HG03103 (cell line): ENCODE measurements around the gene SNX8.
A peak's percentile ranks its signal among the peaks of the same experiment; 100 is the strongest.

ENCODE experiments used
- ATAC-seq: cut with Tn5 transposase; IDR thresholded peaks from one replicate; pipeline ENCODE4 v1.9.1; 2021; ENCODE audit warnings: low read depth; ENCODE audit not compliant: unreplicated experiment

The SNX8 gene

DNA sequence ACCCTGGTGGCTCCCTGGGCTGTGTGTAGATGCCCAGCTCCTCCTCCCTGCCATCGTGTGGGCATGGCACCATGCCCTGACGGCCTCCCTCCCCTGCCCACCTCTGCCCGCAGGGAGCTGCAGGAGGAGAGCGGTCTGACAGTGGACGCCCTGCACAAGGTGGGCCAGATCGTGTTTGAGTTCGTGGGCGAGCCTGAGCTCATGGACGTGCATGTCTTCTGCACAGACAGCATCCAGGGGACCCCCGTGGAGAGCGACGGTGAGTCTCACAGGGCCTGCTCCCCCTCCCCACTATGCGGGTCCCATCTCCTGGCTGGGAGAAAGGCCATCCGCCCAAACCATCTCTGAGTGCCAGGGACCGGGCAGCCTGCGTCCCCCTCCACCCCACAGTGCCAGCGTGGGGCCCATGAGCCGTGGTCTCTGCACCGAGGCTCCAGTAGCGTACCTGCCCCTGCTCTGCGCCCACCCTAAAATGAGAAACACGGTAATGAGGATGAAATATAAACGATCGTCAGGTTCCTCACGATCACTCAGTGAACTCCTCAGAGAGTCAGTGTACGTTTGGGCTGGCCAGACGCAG lies 64.4 kb downstream of the SNX8 start:
- no peak for ATAC-seq

DNA sequence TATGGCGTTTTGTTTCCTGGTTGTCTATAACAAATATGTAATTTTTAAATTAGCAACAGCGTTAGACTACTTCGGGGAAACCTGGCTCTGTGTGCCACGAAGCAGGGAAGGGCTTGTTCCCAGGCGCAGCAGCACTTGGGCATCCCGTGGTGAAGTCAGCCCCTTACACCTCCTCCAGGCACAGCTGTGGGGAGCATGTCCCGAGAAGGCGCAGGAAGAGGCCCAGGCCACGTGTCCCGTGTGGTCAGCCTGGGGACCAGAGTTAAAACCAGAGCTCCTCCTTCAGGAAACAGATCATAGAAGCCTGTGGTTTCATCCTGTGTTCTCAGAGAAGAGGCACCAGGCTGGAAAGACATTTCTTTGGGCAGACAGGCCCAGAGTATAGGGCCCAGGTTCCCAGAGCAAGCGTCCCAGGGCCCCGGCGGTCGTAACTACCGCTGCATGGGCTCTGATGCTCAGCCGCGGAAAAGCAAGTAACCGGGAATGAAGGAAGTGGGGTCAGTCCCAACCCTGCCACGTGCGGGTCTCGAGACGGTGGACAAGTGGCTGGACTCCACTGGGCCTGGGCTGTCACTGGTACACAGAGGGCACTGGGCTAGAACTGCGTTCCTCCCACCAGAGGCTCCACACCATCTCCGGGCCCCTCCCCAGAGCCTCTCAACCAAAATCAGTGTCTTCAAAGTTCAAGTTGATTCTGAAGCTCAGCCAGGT lies 65.1 kb downstream of the SNX8 start:
- no peak for ATAC-seq

DNA sequence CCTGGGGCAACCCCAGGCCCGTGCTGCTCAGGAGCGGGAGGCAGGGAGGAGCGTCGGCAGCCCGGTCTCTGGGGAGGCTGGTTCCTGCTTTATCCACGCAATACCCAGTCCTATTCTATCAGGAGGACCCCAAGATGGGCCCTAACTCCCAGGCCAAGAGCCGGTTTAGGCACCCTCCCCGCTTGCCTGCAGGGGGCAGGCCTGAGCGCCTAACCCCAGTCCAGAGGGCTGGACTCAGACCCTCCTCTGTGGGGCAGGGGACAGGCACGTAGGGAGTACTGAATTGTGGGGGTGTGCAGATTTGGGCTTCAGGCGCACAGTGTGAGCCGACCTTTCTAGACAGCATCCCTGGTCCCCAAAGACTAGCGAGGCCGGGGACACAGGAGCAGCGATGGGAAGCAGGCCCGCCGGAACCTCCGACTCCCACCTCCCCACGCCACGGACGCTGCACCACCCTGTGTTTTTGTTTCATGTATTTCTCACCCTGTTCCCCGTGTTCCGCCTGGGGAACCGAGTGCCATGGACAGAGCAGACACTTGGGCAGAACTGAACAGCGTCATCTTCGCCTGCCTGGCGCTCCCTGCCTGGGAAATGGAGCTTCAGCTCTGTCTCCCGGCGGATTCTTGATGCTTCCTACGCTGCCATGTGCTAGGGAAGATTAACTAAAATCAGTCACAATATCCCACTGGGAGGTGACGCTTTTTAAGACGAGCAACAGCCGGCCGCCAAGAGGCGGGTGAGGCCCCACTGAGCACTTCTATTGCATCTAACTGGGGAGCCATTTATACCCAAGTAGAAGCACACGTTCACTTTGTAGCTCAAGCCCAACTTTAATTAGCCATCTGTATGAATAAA lies 66.9 kb downstream of the SNX8 start:
- no peak for ATAC-seq

- no peak for ATAC-seq
Observed at GRCh38 chr7:2245883-2246675, 68.2 kb downstream of the SNX8 start.

DNA sequence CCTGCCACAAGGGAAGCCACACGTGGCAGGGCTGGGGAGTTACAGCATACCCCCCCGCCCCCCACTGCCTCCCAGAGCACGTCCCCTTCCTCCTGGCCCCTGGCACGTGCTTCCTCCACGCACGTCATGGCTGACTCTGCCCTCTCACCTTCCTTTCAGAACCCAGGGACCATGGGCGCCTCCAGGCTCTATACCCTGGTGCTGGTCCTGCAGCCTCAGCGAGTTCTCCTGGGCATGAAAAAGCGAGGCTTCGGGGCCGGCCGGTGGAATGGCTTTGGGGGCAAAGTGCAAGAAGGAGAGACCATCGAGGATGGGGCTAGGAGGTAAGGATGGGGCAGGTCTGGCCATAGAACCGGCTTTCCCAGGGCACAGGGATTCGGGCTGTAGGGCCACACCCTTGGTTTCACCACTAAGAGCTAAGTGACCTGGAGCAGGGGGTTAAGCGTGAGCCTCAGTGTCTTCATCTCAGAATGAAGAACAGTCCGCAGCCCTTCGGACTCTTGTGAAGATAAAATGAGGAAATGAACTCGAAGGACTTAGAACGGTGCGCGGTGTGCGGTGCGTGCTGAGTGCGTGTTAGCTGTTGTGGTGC lies 69.7 kb downstream of the SNX8 start:
- no peak for ATAC-seq

DNA sequence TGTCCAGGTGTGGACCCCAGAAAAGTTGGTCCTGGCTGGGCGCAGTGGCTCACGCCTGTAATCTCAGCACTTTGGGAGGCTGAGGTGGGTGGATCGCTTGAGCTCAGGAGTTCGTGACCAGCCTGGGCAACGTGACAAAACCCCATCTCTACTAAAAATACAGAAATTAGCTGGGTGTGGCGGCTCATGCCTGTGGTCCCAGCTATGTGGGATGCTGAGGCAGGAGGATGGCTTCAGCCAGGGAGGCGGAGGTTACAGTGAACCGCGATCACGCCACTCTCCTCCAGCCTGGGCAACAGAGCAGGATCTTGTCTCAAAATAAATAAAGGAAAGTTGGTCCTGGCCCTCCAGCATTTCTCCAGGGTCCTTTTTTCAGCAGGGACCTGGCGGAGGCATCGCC lies 70.8 kb downstream of the SNX8 start:
- no peak for ATAC-seq

DNA sequence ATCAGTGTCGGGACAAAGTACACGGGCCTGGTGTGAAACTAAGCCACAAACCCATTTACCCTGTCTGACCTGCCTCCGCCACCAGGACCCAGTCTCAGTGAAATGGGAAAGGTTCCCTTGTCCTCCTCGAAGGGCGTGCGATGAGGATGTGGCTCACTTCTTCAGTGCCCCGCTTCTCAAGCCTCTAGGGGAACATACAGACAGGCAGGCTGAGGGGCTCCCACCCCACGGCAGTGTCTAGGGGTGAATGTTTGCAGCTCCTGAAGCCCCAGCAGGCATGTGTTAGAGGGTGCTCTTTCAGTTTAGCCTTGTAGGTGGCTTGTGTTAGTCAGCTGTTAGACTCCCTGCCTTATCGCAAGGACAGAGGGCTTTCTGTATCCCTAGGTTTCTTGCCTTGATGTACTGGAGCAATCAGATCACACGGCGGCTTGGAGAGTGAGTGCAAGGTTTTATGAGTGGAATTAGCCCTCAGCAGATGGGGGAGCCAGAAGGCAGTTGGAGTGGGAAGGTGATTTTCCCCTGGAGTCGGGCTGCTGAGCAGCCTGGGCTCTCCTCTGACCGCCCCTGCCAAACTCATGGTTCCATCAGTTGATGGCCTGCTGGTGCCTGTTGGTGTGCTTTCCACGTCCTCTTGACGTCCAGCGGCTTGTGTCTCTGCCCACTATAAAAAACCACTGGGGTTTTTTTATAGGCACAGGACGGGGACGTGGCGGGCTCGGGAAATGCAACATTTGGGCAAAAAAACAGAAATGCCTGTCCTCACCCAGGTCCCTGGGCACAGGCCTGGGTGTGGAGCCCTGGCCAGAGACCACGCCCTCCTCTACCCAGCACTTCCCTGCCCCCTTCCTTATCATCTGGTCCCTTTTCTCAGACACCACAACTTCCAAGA lies 71.5 kb downstream of the SNX8 start:
- no peak for ATAC-seq

GRCh38 chr7:2241580-2242540 lies 72.4 kb downstream of the SNX8 start, which contains the start of the genes MRM2 and NUDT1:
TSS of gene MRM2 (minus strand) at chr7:2242205. CDS start at chr7:2242169, 36 bp downstream.
TSS of gene NUDT1 (plus strand) at chr7:2242226. CDS start at chr7:2244575, 2,349 bp downstream.
- no peak for ATAC-seq

DNA sequence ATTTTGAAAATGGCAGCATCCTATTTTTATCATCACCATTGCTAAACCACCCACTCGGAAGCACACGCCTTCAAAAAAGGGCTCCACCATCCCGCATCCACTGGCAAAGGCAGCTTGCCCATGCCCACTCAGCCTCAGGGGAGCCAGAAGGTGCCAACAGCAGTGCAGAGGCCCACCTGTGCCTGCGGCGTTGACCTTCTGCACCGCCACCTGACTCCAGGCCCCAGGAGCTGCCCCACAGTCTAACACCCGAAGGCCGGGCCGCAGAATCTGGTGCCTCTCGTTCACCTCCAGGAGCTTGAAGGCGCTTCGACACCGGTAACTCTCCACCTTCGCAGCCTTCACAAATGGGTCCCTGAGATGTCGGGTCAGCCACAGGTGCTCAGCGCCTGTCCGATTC lies 75.0 kb downstream of the SNX8 start:
- ATAC-seq, result no peak

GRCh38 chr7:2237109-2237602 lies 77.1 kb downstream of the SNX8 start:
- ATAC-seq, result peak; percentile 64

- no peak for ATAC-seq
Observed at GRCh38 chr7:2233926-2234325, 80.3 kb downstream of the SNX8 start.

DNA sequence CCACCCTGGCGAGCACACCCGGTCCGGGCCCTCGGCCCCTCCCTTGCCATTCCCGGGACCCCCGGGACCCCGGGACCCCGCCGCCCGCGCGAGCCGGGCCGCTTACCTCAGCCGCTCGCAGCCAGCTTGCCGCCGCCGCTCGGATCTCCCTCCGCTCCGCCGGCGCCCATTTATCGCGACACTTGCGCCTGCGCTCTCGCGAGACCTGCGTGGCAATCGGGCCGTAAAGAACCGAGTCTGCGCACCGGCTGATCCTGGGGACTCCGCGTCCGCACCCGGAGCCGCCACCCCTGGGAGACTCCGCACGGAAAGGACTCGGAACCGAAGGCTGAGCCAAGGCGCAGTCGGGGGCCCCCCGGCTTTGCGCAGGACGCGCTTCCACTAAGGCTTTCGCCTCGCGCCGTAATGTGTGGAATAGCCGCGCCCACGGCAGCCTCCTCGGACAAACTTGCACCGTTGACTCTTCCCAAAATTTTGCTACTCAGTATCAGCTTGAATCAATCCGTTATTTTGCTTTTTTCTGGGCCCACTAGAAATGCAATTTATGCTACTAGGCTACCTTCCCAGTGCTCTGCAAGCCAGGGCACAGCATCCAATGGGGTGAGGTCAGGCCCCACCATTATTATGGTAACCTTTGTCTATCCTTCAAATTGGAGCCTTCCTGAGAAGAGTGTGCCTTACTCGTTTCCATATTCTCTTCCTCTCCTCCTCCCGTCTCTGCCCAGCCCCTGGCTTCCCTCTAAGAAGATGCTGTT lies 81.3 kb downstream of the SNX8 start, which contains the start of gene MAD1L1:
Gene MAD1L1, minus strand, starts transcription at position 180 of the 755 bp plus-strand sequence. CDS start 2,812 bp downstream, outside the sequence.
- peak; percentile 47 for ATAC-seq

DNA sequence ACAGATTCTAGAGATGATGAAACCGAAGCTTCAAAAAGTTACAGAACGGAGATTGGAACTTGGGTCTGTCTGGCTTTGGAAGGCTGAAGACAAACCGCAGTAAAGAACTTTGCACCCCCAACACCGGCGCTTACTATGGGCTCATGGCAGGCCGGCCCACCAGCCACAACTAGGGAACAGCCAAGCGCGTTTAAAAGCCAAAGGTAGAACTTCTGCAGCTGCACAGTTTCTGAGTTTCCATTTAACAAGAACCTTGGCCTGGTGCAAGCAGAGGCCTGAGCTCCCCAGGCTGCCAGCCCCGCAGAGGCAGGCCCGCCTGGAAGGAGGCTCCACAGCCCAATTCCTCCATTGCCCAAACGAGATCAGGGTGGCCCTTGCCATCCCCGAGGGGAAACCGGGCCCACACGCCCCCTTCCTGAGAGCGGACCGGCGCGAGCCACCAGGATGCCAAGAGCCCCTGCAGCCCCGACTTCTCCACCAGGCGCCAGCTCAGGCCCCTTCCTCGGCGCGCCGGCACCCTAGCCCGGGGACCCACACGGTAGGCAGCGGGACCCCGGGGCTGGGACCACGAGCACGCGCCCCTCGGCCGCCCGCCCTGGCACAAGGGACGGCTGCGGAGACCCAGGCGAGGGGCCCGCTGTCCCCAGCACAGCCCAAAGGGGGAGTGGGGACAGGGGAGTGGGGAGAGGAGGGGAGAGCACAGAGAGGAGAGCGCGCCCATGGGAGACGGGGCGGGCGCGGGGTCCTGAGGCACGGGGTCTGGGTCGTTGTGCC lies 82.1 kb downstream of the SNX8 start:
- ATAC-seq, result peak; percentile 19

GRCh38 chr7:2230882-2231281 lies 83.4 kb downstream of the SNX8 start:
- no peak for ATAC-seq

DNA sequence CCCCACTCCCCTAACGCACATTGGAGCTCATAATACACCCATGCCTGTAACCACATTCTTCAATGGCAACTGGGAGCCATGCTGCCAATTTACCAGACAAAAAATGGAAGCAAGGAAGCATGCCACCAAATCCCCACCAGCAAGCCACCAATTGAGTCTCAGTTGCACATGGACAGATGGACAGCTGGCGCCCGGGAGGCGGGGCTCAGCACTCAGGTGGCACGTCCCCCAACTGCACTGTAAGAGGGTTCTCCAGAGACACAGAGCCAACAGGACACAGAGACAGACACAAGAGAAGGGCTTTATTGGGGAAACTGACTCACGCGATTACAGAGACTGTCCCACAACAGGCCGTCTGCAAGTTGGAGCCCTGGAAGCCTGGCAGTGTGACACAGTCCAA lies 84.0 kb downstream of the SNX8 start:
- ATAC-seq, result no peak

DNA sequence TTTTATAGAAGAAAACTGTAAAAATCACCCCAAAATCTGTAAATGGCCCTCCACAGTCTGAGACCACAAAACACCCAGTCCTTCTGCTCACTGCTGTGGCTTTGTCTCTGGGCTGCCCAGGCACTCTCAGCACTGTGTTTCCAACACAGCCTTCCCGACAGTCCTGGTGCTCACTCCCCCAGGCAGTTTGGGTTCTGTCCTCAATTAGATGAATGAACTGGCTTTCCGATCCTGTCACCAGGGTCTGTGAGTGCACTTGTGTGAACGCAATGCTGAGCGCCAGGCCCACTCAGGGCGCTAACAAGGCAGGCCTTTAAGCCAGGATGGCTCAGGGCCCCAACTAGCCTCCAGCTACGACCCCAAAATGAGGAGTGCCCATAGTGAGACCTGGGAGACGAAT lies 84.8 kb downstream of the SNX8 start:
- no peak for ATAC-seq
